Mammary epithelial cell (primary cell): ENCODE measurements around the gene CCDC138.

ENCODE experiments used
- CTCF ChIP-seq, 2 donors: IDR thresholded peaks in 1 of 2; conservative IDR thresholded peaks in 1 of 2; 2 replicates each; pipeline ENCODE4 v1.5.1; 2011 to 2012; ENCODE audit warnings: inconsistent platforms in 2 of 2, low read length in 2 of 2, mild to moderate bottlenecking in 2 of 2, control low read depth in 1 of 2, low read depth in 1 of 2; ENCODE audit not compliant: insufficient read depth in 1 of 2; ENCODE audit errors: extremely low read depth in 1 of 2
- EZH2 ChIP-seq: IDR thresholded peaks from 2 replicates; pipeline ENCODE4 v1.6.1; 2012; ENCODE audit warnings: low read length, inconsistent platforms, borderline replicate concordance

DNA sequence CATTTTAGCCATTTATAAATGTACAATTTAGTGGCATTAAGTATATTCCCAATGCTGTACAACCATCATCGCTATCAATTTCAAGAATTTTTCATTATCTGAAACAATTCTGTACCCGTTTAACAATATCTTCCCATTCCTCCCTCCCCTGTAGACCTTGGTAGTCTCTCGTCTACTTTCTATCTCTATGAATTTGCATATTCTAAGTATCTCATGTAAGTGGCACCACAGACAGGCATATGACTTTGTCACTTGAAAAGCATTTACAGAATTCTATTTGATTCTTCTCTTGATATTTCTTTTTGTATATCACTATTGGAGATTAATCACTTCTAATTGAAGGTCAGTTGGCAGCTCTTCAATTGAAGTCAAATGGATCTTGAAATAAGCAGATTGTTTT is 48.0 kb downstream of the CCDC138 start:
- no peak for TF ChIP-seq EZH2
- no peak for TF ChIP-seq CTCF (conservative IDR thresholded peaks at IDR 0.05 in 1 of 2, IDR thresholded peaks at IDR 0.05 in 1 of 2; ENCODE audit: extremely low read depth in 1 of 2, insufficient read depth in 1 of 2, low read depth in 1 of 2, low read length in 2 of 2)
